Keratinocyte (primary cell): ENCODE measurements around the gene PGAP6. TPM values are rescaled to one million over a fixed set of nuclear protein-coding genes. Genes with fewer than 3 reads are reported as not detected.

Source experiments
- DNase-seq: peaks from one replicate; pipeline ENCODE4 v3.0.0-alpha.2; 2011; ENCODE audit warnings: low read depth, missing footprints, low spot score
- FAIRE-seq: peaks from 2 replicates; lab custom pipeline; 2011; peaks lifted over from hg19 to GRCh38; lab: Jason Lieb, UNC
- H2AFZ ChIP-seq: 2 replicates; pipeline ENCODE4 v1.6.0; 2012; ENCODE audit warnings: low read length, control low read depth, inconsistent platforms; ENCODE audit not compliant: control insufficient read depth
- H3K27ac ChIP-seq: 2 replicates; pipeline ENCODE4 v1.5.1; 2011; ENCODE audit warnings: low read length; ENCODE audit not compliant: control insufficient read depth, insufficient read depth
- H3K27me3 ChIP-seq: 3 replicates; pipeline ENCODE4 v1.6.0; 2011; ENCODE audit warnings: low read length; ENCODE audit not compliant: control insufficient read depth, insufficient read depth; ENCODE audit errors: extremely low read depth
- H3K36me3 ChIP-seq, 2 experiments: 2 replicates in 1 of 2; 3 replicates in 1 of 2; pipeline ENCODE4 v1.5.1; 2011; ENCODE audit warnings: low read length in 2 of 2, mild to moderate bottlenecking in 1 of 2; ENCODE audit not compliant: control insufficient read depth in 2 of 2, insufficient read depth in 2 of 2; ENCODE audit errors: extremely low read depth in 1 of 2
- H3K4me1 ChIP-seq: 3 replicates; pipeline ENCODE4 v1.5.1; 2011; ENCODE audit warnings: low read length; ENCODE audit not compliant: control insufficient read depth, insufficient read depth; ENCODE audit errors: extremely low read depth
- H3K4me2 ChIP-seq: 3 replicates; pipeline ENCODE4 v1.6.0; 2011; ENCODE audit warnings: low read depth, low read length; ENCODE audit not compliant: control insufficient read depth, insufficient read depth; ENCODE audit errors: extremely low read depth
- H3K4me3 ChIP-seq, 3 experiments: fragments of 200-600 bp in 1 of 3; sonication (generic) in 1 of 3; 2 replicates in 2 of 3; 3 replicates in 1 of 3; pipeline ENCODE4 v1.5.1; 2011 to 2016; ENCODE audit warnings: low read length in 3 of 3, mild to moderate bottlenecking in 3 of 3, control low read depth in 2 of 3, inconsistent platforms in 1 of 3, low read depth in 1 of 3, mixed read lengths in 1 of 3, mixed run types in 1 of 3, moderate library complexity in 1 of 3; ENCODE audit not compliant: control insufficient read depth in 2 of 3, insufficient read depth in 2 of 3; ENCODE audit errors: extremely low read depth in 1 of 3
- H3K79me2 ChIP-seq: 2 replicates; pipeline ENCODE4 v1.6.0; 2012; ENCODE audit warnings: low read length; ENCODE audit not compliant: control insufficient read depth, insufficient read depth
- H3K9ac ChIP-seq: 3 replicates; pipeline ENCODE4 v1.6.0; 2011; ENCODE audit warnings: low read length; ENCODE audit not compliant: control insufficient read depth, insufficient read depth; ENCODE audit errors: extremely low read depth
- H3K9me1 ChIP-seq: 3 replicates; pipeline ENCODE4 v1.6.0; 2011; ENCODE audit warnings: low read length; ENCODE audit not compliant: control insufficient read depth, insufficient read depth; ENCODE audit errors: extremely low read depth
- H3K9me3 ChIP-seq: 2 replicates; pipeline ENCODE4 v1.5.1; 2012; ENCODE audit warnings: low read depth, low read length; ENCODE audit not compliant: control insufficient read depth
- H4K20me1 ChIP-seq: 3 replicates; pipeline ENCODE4 v1.6.0; 2011; ENCODE audit warnings: low read length; ENCODE audit not compliant: control insufficient read depth, insufficient read depth; ENCODE audit errors: extremely low read depth
- CTCF ChIP-seq, 3 experiments: IDR thresholded peaks in 1 of 3; conservative IDR thresholded peaks in 1 of 3; optimal IDR thresholded peaks in 1 of 3; 2 replicates in 2 of 3; 3 replicates in 1 of 3; pipeline versions ENCODE3 to v1.5.1; 2011; ENCODE audit warnings: low read length in 3 of 3, mild to moderate bottlenecking in 3 of 3, moderate library complexity in 2 of 3, control low read depth in 1 of 3, inconsistent platforms in 1 of 3; ENCODE audit not compliant: insufficient read depth in 2 of 3; ENCODE audit errors: extremely low read depth in 1 of 3
- EZH2 ChIP-seq: IDR thresholded peaks from one replicate; pipeline ENCODE4 v1.6.1; 2012; ENCODE audit warnings: inconsistent platforms, mild to moderate bottlenecking, low read length, moderate library complexity
- dilution Hi-C: fragments of 300-500 bp; cut with MboI; formaldehyde crosslinking; loops from one replicate; pipeline ENCODE4 v1.7.0; 2020; ENCODE audit warnings: low sequenced_read_pairs; ENCODE audit not compliant: extremely low pct_ligation_motif_present
- polyA plus RNA-seq, 5 experiments: library from polyadenylated mRNA; depleted of rRNA in 3 of 5; stranded (reverse) in 3 of 5; stranded (forward) in 1 of 5; unstranded in 1 of 5; fragments of >200 nt; gene quantifications; 1 replicate in 1 of 5; 2 replicates in 3 of 5; 3 replicates in 1 of 5; pipeline versions ENCODE4 v1.2.1 to v1.2.3, GENCODE V29; 2011 to 2012; ENCODE audit warnings: missing spikeins in 2 of 5, low read depth in 1 of 5, low replicate concordance in 1 of 5

PGAP6 gene
- polyA plus RNA-seq, 1 donor (not counting 4 experiments of a cell fraction or from before 2014, with no cell fraction given), result 25.5 TPM

DNA sequence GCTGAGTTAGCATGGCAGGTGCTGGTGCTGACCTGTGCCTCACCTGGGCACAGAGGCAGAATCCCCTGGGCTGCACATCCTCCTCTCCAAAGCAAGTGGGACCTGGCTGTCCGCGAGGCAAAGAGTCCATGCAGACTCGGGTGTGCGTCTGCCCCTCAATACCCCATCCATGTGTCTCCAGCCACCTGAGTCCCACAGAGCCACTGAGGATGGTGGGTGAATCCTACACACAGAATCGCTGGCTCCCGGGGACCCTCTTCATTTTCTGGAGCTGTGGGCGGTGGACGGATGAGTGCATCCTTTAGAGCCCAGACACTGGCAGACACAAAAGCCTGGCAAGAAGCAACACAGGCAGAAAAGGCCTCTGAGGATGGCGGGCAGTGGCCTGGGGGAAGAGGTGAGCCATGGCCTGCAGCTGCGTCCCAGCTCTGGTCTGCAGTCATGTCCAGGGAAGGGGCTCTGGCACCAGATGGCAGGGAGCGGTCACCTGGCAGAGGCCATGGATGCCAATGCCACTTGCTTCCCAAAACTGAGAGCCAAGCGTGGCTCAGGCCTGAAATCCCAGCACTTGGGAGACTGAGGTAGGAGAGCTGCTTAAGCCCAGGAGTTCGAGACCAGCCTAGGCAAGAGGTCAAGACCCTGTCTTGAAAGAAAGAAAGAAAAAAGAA, 59.2 kb downstream of the PGAP6 start:
- dilution Hi-C loops, result no loop called here
- H3K79me2 ChIP-seq, result peaks cover 86% of the 10 kb centered on the region
- H3K36me3 ChIP-seq, result peaks cover 7 to 20% of the 10 kb centered on the region in 2 experiments
- H3K9me3 ChIP-seq, result no peaks in the 10 kb centered on the region
- H3K4me2 ChIP-seq, result no peak overlapping the region
- FAIRE-seq (no peak), DNase-seq (no peak)
- no peak overlapping the region for H2AFZ ChIP-seq
- H3K9ac ChIP-seq, result no peak overlapping the region
- H4K20me1 ChIP-seq, result peaks cover 36% of the 10 kb centered on the region
- H3K4me1 ChIP-seq, result peaks cover 5% of the 10 kb centered on the region
- no peaks in the 10 kb centered on the region for H3K9me1 ChIP-seq
- no peaks in the 10 kb centered on the region for H3K27me3 ChIP-seq
- TF ChIP-seq EZH2 (no peak), CTCF (optimal IDR thresholded peaks at IDR 0.05 in 1 of 3, IDR thresholded peaks at IDR 0.05 in 1 of 3, conservative IDR thresholded peaks at IDR 0.05 in 1 of 3; ENCODE audit: extremely low read depth in 1 of 3, insufficient read depth in 2 of 3, low read length in 3 of 3) (no peak)
- no peak overlapping the region for H3K27ac ChIP-seq
- H3K4me3 ChIP-seq, result no peak overlapping the region

DNA sequence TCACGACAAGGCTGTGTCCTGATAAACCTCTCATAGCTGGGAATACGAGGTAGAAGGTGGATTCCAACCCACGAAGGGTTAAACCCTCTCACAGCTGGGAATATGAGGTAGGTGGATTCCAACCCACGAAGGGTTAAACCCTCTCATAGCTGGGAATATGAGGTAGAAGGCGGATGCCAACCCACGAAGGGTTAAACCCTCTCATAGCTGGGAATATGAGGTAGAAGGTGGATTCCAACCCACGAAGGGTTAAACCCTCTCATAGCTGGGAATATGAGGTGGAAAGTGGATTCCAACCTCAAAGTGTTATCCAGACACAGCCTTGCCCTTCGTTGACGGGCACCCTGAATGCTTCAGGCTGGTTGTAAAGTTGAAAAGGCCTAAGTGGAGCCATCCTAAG, 60.2 kb downstream of the PGAP6 start:
- no peak for FAIRE-seq
- Histone ChIP-seq H3K4me1 (peaks cover 5% of the 10 kb centered on the region), H3K36me3 (peaks cover 7 to 20% of the 10 kb centered on the region in 2 experiments), H3K9ac (no peak overlapping the region), H3K79me2 (peaks cover 88% of the 10 kb centered on the region), H3K4me2 (no peak overlapping the region), H4K20me1 (peaks cover 31% of the 10 kb centered on the region), H3K9me3 (no peaks in the 10 kb centered on the region), H2AFZ (no peak overlapping the region), H3K27ac (no peak overlapping the region), H3K27me3 (no peaks in the 10 kb centered on the region), H3K9me1 (no peaks in the 10 kb centered on the region), H3K4me3 (no peak overlapping the region)
- no peak for DNase-seq
- TF ChIP-seq CTCF (optimal IDR thresholded peaks at IDR 0.05 in 1 of 3, IDR thresholded peaks at IDR 0.05 in 1 of 3, conservative IDR thresholded peaks at IDR 0.05 in 1 of 3; ENCODE audit: extremely low read depth in 1 of 3, insufficient read depth in 2 of 3, low read length in 3 of 3) (no peak), EZH2 (no peak)
- dilution Hi-C loops, result no loop called here

Other genes with a start within 250 kb of the PGAP6 start
- 3.6 to 15.5 TPM (median 4.0 TPM) in 3 replicates for gene NPRL3, start 243.3 kb downstream of the PGAP6 start, polyA plus RNA-seq
- gene HBZ, start 229.3 kb downstream of the PGAP6 start, polyA plus RNA-seq, result not detected in 3 replicates
- not detected in 3 replicates for gene HBM, start 216.0 kb downstream of the PGAP6 start, polyA plus RNA-seq
- gene HBA2, start 209.1 kb downstream of the PGAP6 start, polyA plus RNA-seq, result 0.26 TPM in 1 of 3 replicates, not detected in the others
- gene HBA1, start 205.3 kb downstream of the PGAP6 start, polyA plus RNA-seq, result 0.24 TPM in 1 of 3 replicates, not detected in the others
- gene HBQ1, start 201.5 kb downstream of the PGAP6 start, polyA plus RNA-seq, result 0.13 to 0.89 TPM (median 0.20 TPM) in 3 replicates
- 23.7 to 31.2 TPM (median 31.0 TPM) in 3 replicates for gene LUC7L, start 152.5 kb downstream of the PGAP6 start, polyA plus RNA-seq
- gene FAM234A, start 147.2 kb downstream of the PGAP6 start, polyA plus RNA-seq, result 18.3 to 37.2 TPM (median 18.4 TPM) in 3 replicates
- 0.05 TPM in 2 of 3 replicates, not detected in the other for gene RGS11, start 106.0 kb downstream of the PGAP6 start, polyA plus RNA-seq
- gene ARHGDIG, start 101.4 kb downstream of the PGAP6 start, polyA plus RNA-seq, result 0.14 to 0.17 TPM in 2 of 3 replicates, not detected in the other
- 0.18 to 0.46 TPM (median 0.42 TPM) in 3 replicates for gene PDIA2, start 98.8 kb downstream of the PGAP6 start, polyA plus RNA-seq
- 8.8 to 13.3 TPM (median 11.4 TPM) in 3 replicates for gene AXIN1, start 29.3 kb downstream of the PGAP6 start, polyA plus RNA-seq
- gene MRPL28, start 11.4 kb downstream of the PGAP6 start, polyA plus RNA-seq, result 115 to 142 TPM (median 128 TPM) in 3 replicates
- gene NME4, start 15.2 kb upstream of the PGAP6 start, polyA plus RNA-seq, result 140 to 246 TPM (median 141 TPM) in 3 replicates
- gene DECR2, start 19.9 kb upstream of the PGAP6 start, polyA plus RNA-seq, result 14.2 to 28.1 TPM (median 18.8 TPM) in 3 replicates
- gene RAB11FIP3, start 43.7 kb upstream of the PGAP6 start, polyA plus RNA-seq, result 6.0 to 10.0 TPM (median 6.4 TPM) in 3 replicates
- 7.9 to 15.1 TPM (median 10.7 TPM) in 3 replicates for gene CAPN15, start 145.7 kb upstream of the PGAP6 start, polyA plus RNA-seq
- not detected in 3 replicates for gene PRR35, start 178.4 kb upstream of the PGAP6 start, polyA plus RNA-seq
- 0.09 to 0.22 TPM (median 0.10 TPM) in 3 replicates for gene NHLRC4, start 185.0 kb upstream of the PGAP6 start, polyA plus RNA-seq
- 11.2 to 23.3 TPM (median 16.7 TPM) in 3 replicates for gene PIGQ, start 188.0 kb upstream of the PGAP6 start, polyA plus RNA-seq
- 4.0 to 12.3 TPM (median 4.2 TPM) in 3 replicates for gene RAB40C, start 208.1 kb upstream of the PGAP6 start, polyA plus RNA-seq
- gene WFIKKN1, start 249.0 kb upstream of the PGAP6 start, polyA plus RNA-seq, result 0.01 to 0.04 TPM in 2 of 3 replicates, not detected in the other